Activated CD8-positive, alpha-beta T cell treated with anti-CD3 and anti-CD28 coated beads, Interleukin-2, amount 10 ng/mL, durations not matched to agents 7 days and 5 days (primary cell): Measurements from ENCODE around the gene ANP32A. TPM values are rescaled to one million over a fixed set of nuclear protein-coding genes. Genes with fewer than 3 reads are reported as not detected.

ENCODE experiments used
- ATAC-seq: fragments of 150-1000 bp; cut with Tn5 transposase; one replicate; pipeline ENCODE4 v1.10.0; 2021; ENCODE audit warnings: moderate library complexity
- CTCF ChIA-PET: fragments of 350-600 bp; sonication (Branson Sonifier 250); formaldehyde crosslinking; loops from one replicate; lab custom pipeline; 2021; ENCODE audit warnings: antibody characterized with exemption; lab: Charles Lee
- POLR2A ChIA-PET: fragments of 350-600 bp; sonication (Branson Sonifier 250); formaldehyde crosslinking; loops from one replicate; lab custom pipeline; 2021; ENCODE audit warnings: antibody characterized with exemption; lab: Charles Lee
- DNase-seq: peaks from one replicate; pipeline ENCODE4 v3.0.0-alpha.2; 2020
- H3K27ac Mint-ChIP-seq: one replicate; pipeline ENCODE4 v1.8.0; 2021; ENCODE audit warnings: mild to moderate bottlenecking, mixed read lengths
- H3K27me3 Mint-ChIP-seq: one replicate; pipeline ENCODE4 v1.8.0; 2021; ENCODE audit warnings: low read depth, mixed read lengths
- H3K36me3 Mint-ChIP-seq: one replicate; pipeline ENCODE4 v1.8.0; 2021; ENCODE audit warnings: low read depth, mixed read lengths
- H3K4me1 Mint-ChIP-seq: one replicate; pipeline ENCODE4 v1.8.0; 2021; ENCODE audit warnings: low read depth, mixed read lengths
- H3K4me3 Mint-ChIP-seq: one replicate; pipeline ENCODE4 v1.8.0; 2021; ENCODE audit warnings: mild to moderate bottlenecking, mixed read lengths
- H3K9me3 Mint-ChIP-seq: one replicate; pipeline ENCODE4 v1.8.0; 2022; ENCODE audit warnings: mixed read lengths; ENCODE audit not compliant: insufficient read depth
- total RNA-seq, 2 experiments: library from RNA; stranded (reverse); gene quantifications; one replicate each; pipeline ENCODE4 v1.2.3, GENCODE V29; 2021

The ANP32A gene
- total RNA-seq, 2 experiments from 2014 or later = 227 TPM

DNA sequence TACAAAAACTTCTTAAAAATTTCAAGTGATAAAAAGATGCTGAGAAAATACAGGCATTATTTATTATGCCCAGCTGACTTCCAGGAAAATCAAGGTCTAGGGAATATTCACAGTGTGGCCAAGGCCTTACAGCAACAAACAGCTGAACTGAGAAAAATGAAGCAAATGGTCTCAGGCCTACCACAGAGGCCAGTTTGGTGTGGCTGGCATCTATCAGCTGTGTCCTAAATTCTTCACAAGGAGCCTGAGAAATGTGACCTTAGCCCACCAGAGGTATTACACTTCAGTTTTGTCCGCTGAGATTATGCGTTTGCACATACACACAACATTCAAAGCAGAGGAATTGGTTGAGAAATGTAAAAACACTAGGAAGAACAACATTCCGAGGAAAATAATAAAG, 77.4 kb downstream of the ANP32A start:
- no peak overlapping the region for H3K27ac Mint-ChIP-seq
- no peak for ATAC-seq
- CTCF ChIA-PET = no interaction called here
- H3K4me1 Mint-ChIP-seq = no peaks in the 10 kb centered on the region
- peaks cover 2% of the 10 kb centered on the region for H3K27me3 Mint-ChIP-seq
- no peak overlapping the region for H3K4me3 Mint-ChIP-seq
- H3K36me3 Mint-ChIP-seq = no peaks in the 10 kb centered on the region
- no peaks in the 10 kb centered on the region for H3K9me3 Mint-ChIP-seq
- POLR2A ChIA-PET = no interaction called here
- DNase-seq = no peak

DNA sequence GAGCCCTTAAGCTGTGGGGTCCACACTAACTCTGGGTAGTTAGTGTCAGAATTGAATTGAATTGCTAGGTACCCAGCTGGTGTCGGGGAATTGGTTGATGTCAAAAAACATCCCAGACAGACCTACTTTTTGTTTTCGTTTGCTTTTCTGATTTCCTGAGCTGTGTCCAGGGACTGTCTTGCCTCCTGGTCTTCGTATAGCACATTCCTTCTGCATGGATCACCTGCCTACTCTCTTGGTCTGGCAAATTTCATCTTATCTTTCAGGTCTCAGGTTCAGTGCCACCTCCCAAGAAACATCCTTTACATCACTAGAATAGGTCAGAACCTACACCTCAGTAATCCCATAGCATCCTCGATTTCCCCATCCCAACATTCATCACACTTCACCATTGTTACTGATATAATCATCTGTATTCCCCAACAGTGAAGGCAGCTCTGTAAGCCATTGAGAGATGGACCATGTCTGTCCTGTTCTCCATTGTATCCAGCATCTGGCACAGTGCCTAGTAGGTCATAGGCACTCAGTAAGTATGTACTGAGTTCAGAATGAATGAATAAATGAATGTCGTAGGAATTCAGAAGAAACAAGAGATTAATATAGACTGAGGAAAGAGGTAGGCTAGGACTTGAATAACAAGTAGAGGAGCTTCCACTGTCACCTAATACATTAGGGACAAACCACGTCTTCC, 81.2 kb downstream of the ANP32A start:
- CTCF ChIA-PET = no interaction called here
- no peaks in the 10 kb centered on the region for H3K4me1 Mint-ChIP-seq
- peaks cover 4% of the 10 kb centered on the region for H3K27me3 Mint-ChIP-seq
- ATAC-seq = no peak
- H3K9me3 Mint-ChIP-seq = no peaks in the 10 kb centered on the region
- H3K36me3 Mint-ChIP-seq = no peaks in the 10 kb centered on the region
- POLR2A ChIA-PET = no interaction called here
- no peak overlapping the region for H3K4me3 Mint-ChIP-seq
- no peak for DNase-seq
- H3K27ac Mint-ChIP-seq = no peak overlapping the region

DNA sequence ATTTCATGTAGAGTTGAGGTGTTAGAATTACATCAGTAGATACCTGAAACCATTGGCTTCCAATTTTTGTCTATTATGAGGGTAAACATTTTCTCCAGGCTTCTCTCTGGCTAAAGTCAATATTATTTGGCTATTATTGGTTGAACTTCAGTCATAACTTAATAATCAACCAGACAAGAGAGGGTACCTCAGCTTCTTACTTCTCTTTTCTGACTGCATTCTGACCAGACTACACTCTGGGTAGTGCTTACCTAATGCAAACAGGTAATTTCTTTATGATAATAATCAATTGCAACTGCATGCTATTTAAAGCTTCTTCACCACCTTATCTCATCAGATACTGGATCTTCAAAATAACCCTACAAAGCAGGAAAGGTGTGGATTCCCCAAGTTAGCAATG, 85.1 kb downstream of the ANP32A start:
- Mint-ChIP-seq H3K36me3 (no peaks in the 10 kb centered on the region), H3K4me3 (no peak overlapping the region), H3K27me3 (peaks cover 8% of the 10 kb centered on the region), H3K4me1 (peaks cover 6% of the 10 kb centered on the region), H3K27ac (no peak overlapping the region), H3K9me3 (no peaks in the 10 kb centered on the region)
- ChIA-PET POLR2A (no interaction called here), CTCF (interaction anchor here (1.0 to 2.3 kb wide), 3 partner anchors 62 to 140 kb away, joined by 3 to 6 read pairs (median 4); no protein-coding TSS in a partner anchor)
- ATAC-seq = no peak
- DNase-seq = no peak

DNA sequence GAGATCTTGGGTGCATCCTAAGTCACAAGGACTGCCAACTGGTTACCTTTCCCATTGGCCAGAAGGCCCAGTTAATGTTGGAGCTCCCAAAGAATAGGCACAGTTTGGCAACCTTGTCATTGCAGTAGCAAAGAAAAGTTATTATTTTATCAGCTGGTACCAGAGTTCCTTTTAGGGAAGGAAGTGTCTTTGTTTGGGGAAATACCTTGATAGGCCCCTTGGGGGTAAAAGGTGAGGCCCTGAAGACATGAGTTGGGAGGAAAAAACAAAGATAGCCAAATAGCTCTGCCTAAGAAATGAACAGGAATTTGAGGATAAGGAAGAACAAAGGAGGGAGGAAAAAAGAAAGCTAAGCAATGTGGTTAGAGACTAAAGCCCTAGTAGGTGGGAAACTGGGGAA, 85.8 kb downstream of the ANP32A start:
- Mint-ChIP-seq H3K4me3 (no peak overlapping the region), H3K36me3 (no peaks in the 10 kb centered on the region), H3K9me3 (no peaks in the 10 kb centered on the region), H3K27me3 (peaks cover 8% of the 10 kb centered on the region), H3K27ac (no peak overlapping the region), H3K4me1 (peaks cover 6% of the 10 kb centered on the region)
- no peak for ATAC-seq
- CTCF ChIA-PET = interaction anchor here (1.0 to 2.3 kb wide), 3 partner anchors 61 to 141 kb away, joined by 3 to 6 read pairs (median 4); no protein-coding TSS in a partner anchor
- DNase-seq = no peak
- POLR2A ChIA-PET = interaction anchor here (0.6 kb wide), 1 partner anchor 89 kb away, joined by 3 read pairs; no protein-coding TSS in a partner anchor

DNA sequence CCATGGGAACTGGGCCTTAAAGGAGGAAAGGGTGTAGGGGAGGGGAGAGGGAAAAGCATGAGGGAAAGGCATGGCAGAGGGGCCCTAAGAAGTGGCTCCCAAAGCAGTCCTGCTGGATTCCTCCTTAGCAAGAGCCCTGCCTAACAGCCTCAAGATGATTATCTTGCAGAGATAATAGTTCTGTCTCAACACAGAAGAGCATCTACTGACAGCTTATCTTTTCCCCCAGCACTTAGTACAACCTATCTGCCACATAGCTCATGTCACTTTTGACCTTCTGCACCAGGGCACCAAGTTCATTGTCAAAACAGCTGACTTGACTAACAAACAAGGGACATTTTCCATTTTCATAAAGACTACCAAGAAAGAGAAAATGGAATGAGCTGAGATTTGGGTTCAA, 86.3 kb downstream of the ANP32A start:
- H3K9me3 Mint-ChIP-seq = no peaks in the 10 kb centered on the region
- no peak overlapping the region for H3K4me3 Mint-ChIP-seq
- H3K27ac Mint-ChIP-seq = no peak overlapping the region
- ATAC-seq (no peak), DNase-seq (no peak)
- POLR2A ChIA-PET = no interaction called here
- no peaks in the 10 kb centered on the region for H3K36me3 Mint-ChIP-seq
- peaks cover 6% of the 10 kb centered on the region for H3K4me1 Mint-ChIP-seq
- CTCF ChIA-PET = interaction anchor here (1.2 to 2.3 kb wide), 2 partner anchors 60 to 95 kb away, joined by 4 to 6 read pairs; no protein-coding TSS in a partner anchor
- peaks cover 6% of the 10 kb centered on the region for H3K27me3 Mint-ChIP-seq

DNA sequence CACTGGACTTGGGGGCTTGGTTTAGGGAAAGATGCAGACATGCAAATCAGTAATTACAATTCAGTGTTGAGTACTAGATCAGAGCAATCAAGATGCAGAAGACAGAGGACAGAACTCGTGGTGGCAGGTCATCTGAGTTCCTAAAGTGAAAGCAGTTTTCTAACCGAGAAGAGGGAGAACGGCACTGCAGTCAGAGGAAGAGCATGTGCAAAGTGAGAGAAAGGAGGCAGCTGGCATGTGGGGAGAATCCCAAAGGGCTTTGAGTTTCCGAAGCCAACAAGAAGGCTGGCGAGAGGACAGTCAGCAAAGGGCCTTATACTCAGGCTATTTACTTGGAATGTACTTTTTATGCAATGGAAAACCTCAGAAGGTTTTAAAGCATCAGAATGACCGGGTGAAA, 87.0 kb downstream of the ANP32A start:
- ATAC-seq = no peak
- ChIA-PET POLR2A (no interaction called here), CTCF (no interaction called here)
- H3K4me3 Mint-ChIP-seq = no peak overlapping the region
- peaks cover 6% of the 10 kb centered on the region for H3K4me1 Mint-ChIP-seq
- DNase-seq = no peak
- H3K27me3 Mint-ChIP-seq = peaks cover 6% of the 10 kb centered on the region
- no peaks in the 10 kb centered on the region for H3K36me3 Mint-ChIP-seq
- no peaks in the 10 kb centered on the region for H3K9me3 Mint-ChIP-seq
- H3K27ac Mint-ChIP-seq = no peak overlapping the region

DNA sequence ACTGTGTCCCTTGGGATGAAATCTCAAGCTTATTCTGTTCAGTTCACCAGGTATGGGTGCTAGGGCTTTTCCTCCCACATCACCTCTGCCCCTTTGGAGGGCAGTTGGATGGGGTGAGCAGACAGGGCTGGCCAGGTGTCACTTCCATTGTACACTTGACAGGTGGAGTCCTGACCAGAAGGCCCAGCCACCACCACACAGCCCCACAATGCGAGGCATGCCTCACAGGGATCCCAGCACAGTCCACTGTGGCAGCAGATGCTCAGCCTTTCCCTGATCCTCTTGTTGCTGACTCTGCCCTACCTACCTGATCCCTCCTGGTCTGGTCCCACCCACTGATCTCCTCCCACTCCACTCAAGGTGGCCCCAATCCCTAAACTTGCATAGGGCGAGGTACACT, 88.2 kb downstream of the ANP32A start:
- CTCF ChIA-PET = interaction anchor here (1.0 to 3.6 kb wide), 3 partner anchors 96 to 172 kb away, joined by 3 to 20 read pairs (median 5); no protein-coding TSS in a partner anchor
- H3K4me1 Mint-ChIP-seq = peaks cover 6% of the 10 kb centered on the region
- no peak for ATAC-seq
- DNase-seq = no peak
- H3K27me3 Mint-ChIP-seq = peaks cover 6% of the 10 kb centered on the region
- no peak overlapping the region for H3K4me3 Mint-ChIP-seq
- H3K27ac Mint-ChIP-seq = no peak overlapping the region
- POLR2A ChIA-PET = no interaction called here
- H3K9me3 Mint-ChIP-seq = no peaks in the 10 kb centered on the region
- H3K36me3 Mint-ChIP-seq = no peaks in the 10 kb centered on the region

DNA sequence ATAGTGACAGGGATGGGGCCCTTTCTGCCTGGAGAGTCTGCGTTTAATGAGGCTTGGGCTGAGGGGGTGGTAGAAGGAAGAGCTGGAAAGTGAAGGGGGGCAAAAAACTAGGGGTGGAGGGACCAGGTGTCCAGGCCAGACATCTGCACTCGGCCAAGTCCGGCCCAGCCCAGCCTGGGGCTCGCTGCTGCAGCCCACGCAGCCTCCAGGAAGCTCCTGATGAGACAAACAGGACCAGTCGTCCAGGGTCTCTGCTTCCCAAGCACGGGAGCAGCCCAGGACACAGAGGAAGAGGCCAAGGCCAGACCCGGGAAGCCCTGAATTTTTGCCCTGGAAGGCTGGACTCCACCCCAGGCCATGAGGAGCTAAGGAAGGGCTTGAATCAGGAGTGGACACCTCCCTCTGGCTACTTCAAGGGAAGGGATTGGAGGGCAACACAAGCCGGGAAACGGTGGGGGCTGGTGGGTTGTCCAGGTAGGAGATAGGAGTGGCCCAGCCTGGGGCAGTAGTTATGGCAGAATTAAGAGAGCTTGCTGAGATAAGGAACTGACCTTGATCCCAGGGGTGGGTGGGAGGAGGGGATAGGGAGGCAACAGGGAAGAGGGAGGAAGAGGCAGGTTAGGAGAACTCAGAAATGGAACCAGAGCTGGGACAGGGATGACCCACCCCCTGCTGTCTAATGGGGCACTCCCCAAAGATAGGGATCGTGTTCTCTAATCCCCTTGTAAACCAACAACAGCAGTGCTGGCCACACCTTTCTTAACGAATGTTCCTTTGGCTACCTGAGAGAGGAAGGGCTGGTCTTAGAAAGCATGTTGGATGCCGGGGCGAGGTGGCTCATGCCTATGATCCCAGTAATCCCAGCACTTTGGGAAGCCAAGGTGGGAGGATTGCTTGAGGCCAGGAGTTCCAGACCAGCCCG, 89.5 kb downstream of the ANP32A start:
- H3K27ac Mint-ChIP-seq = no peak overlapping the region
- CTCF ChIA-PET = interaction anchor here (0.8 to 3.6 kb wide), 4 partner anchors 20 to 144 kb away, joined by 3 to 20 read pairs (median 4); no protein-coding TSS in a partner anchor

DNA sequence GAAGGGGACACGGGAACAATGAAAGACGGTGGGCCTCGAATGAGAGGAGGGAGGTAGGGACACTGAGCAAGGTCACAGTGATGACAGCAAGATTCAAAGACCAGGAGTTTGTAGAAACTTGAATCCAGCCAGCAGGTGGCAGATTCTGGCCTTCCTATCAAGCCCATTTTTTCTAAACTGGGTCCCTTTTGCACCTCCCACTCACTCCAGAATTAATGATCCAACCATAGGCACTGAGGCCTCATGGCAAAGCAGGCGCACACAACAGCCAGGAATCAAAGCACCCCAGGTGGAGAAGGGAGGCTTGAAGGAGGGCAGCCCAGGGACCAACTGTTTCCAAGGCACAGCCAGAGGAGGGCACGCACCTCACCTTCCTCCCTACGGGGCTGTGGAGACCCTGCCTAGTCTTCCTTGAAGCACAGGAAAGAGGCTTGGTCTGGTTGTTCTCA, 90.2 kb downstream of the ANP32A start:
- H3K4me3 Mint-ChIP-seq = no peak overlapping the region
- no peak overlapping the region for H3K27ac Mint-ChIP-seq
- peaks cover 10% of the 10 kb centered on the region for H3K27me3 Mint-ChIP-seq
- peaks cover 6% of the 10 kb centered on the region for H3K4me1 Mint-ChIP-seq
- CTCF ChIA-PET = interaction anchor here (1.8 to 3.6 kb wide), 2 partner anchors 98 to 145 kb away, joined by 5 to 20 read pairs; no protein-coding TSS in a partner anchor
- no peaks in the 10 kb centered on the region for H3K9me3 Mint-ChIP-seq
- H3K36me3 Mint-ChIP-seq = no peaks in the 10 kb centered on the region
- no peak for ATAC-seq
- POLR2A ChIA-PET = no interaction called here
- DNase-seq = peak; percentile 28

More for the DNA sequence above, 89.5 kb downstream of the ANP32A start:
- no peak overlapping the region for H3K4me3 Mint-ChIP-seq
- H3K36me3 Mint-ChIP-seq = no peaks in the 10 kb centered on the region
- H3K9me3 Mint-ChIP-seq = no peaks in the 10 kb centered on the region
- H3K4me1 Mint-ChIP-seq = peaks cover 6% of the 10 kb centered on the region
- POLR2A ChIA-PET = no interaction called here
- ATAC-seq = no peak
- peaks cover 6% of the 10 kb centered on the region for H3K27me3 Mint-ChIP-seq
- no peak for DNase-seq

DNA sequence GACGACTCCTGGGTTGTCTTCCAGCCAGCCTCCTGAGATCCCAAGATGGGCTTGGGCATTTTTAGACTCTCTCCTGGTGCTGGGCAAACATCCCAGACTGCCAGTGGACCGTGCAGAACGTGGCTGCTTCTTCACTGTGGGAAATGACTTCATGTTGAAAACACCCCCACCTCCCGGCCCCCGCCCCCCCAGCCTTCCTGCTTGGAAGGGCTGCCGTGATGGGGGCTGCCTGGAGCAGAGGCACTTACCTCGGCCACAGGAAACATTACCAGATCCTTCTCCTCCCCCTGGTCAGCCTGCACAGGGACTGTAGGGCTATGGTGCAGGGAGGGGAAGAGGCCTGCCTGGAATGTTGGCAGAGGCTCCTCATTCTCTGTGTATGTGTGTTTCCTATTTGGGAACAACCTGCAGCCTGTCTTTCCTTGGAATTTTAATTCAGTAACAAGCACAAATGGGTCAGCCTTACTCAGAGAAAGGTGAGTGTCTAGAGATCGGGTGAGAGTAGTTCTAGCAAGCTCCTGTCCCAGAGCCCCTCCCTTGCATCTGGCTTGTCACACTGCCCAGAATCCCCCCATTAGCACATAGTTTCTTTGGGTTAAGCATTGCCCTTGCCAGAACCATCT, 90.8 kb downstream of the ANP32A start:
- no peak for ATAC-seq
- Mint-ChIP-seq H3K9me3 (no peaks in the 10 kb centered on the region), H3K4me1 (peaks cover 6% of the 10 kb centered on the region), H3K36me3 (no peaks in the 10 kb centered on the region), H3K4me3 (no peak overlapping the region), H3K27me3 (peaks cover 11% of the 10 kb centered on the region), H3K27ac (no peak overlapping the region)
- POLR2A ChIA-PET = no interaction called here
- no peak for DNase-seq
- CTCF ChIA-PET = interaction anchor here (3.6 kb wide), 1 partner anchor 145 kb away, joined by 20 read pairs; no protein-coding TSS in a partner anchor
